AG04450 (cell line): ENCODE results near the gene HNRNPH3. TPM values are rescaled to one million over a fixed set of nuclear protein-coding genes. Genes with fewer than 3 reads are reported as not detected.
"Not testable (repeated sequence)": the region's sequence is repeated elsewhere in the genome, so short reads cannot be mapped to it uniquely, and the experiment has no call there.

Source experiments
- CTCF ChIA-PET: fragments of 300-600, 350-600 bp; formaldehyde crosslinking; extraction: SDS; loops from one replicate; lab custom pipeline; 2022; ENCODE audit warnings: antibody characterized with exemption, inconsistent platforms; lab: Charles Lee
- POLR2A ChIA-PET: fragments of 350-600 bp; formaldehyde crosslinking; extraction: SDS; loops from one replicate; lab custom pipeline; 2021; ENCODE audit warnings: antibody characterized with exemption, inconsistent platforms; lab: Yijun Ruan, JAX
- DNase-seq: peaks from one replicate; pipeline ENCODE4 v3.0.0-alpha.2; 2011; ENCODE audit warnings: low read depth, low spot score
- H3K27ac ChIP-seq: one replicate; pipeline ENCODE4 v1.5.1; 2012; ENCODE audit warnings: low read depth, low read length, control low read depth
- H3K27me3 ChIP-seq: one replicate; pipeline ENCODE4 v1.6.0; 2012; ENCODE audit warnings: low read length; ENCODE audit not compliant: control insufficient read depth, insufficient read depth
- H3K4me3 ChIP-seq: 2 replicates; pipeline ENCODE4 v1.5.1; 2011; ENCODE audit warnings: mild to moderate bottlenecking, low read depth, low read length, control low read depth
- H3K9me3 ChIP-seq: 2 replicates; pipeline ENCODE4 v1.5.1; 2012; ENCODE audit warnings: low read length; ENCODE audit not compliant: control insufficient read depth, insufficient read depth
- polyA plus RNA-seq: library from polyadenylated mRNA; depleted of rRNA; stranded (reverse); fragments of >200 nt; gene quantifications from 2 replicates; pipeline ENCODE4 v1.2.3, GENCODE V29; 2011
- TF ChIP-seq, protein P1 (sequence below): IDR thresholded peaks from 2 replicates; pipeline ENCODE4 v1.5.1; 2011; ENCODE audit warnings: low read depth, low read length, control low read depth, inconsistent platforms

HNRNPH3 gene
- polyA plus RNA-seq, 1 experiment = 113 TPM

DNA sequence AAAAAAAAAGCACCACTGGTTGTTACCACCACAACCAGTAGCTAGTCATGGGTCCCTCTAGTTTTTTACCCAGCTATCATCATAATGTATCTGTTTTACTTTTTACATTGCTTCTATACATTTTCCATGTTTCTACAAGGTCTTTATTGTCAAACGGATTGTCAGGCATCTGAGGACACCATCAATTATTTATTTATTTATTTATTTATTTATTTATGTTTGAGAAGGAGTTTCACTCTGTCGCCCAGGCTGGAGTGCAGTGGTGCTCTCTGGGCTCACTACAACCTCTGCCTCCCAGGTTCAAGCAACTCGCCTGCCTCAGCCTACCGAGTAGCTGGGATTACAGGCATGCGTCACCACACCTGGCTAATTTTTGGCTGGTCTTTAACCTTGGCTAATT, 29.0 kb upstream of the HNRNPH3 start:
- CTCF ChIA-PET = interaction anchor here (0.6 to 7.6 kb wide), 18 partner anchors 11 to 515 kb away, joined by 3 to 163 read pairs (median 6); partner anchors contain the start of gene ATOH7
- Histone ChIP-seq H3K27me3 (no peaks in the 10 kb centered on the region), H3K9me3 (no peaks in the 10 kb centered on the region), H3K27ac (no peak overlapping the region), H3K4me3 (no peak overlapping the region)
- DNase-seq = no peak
- POLR2A ChIA-PET = no interaction called here
- TF ChIP-seq, protein P1, sequence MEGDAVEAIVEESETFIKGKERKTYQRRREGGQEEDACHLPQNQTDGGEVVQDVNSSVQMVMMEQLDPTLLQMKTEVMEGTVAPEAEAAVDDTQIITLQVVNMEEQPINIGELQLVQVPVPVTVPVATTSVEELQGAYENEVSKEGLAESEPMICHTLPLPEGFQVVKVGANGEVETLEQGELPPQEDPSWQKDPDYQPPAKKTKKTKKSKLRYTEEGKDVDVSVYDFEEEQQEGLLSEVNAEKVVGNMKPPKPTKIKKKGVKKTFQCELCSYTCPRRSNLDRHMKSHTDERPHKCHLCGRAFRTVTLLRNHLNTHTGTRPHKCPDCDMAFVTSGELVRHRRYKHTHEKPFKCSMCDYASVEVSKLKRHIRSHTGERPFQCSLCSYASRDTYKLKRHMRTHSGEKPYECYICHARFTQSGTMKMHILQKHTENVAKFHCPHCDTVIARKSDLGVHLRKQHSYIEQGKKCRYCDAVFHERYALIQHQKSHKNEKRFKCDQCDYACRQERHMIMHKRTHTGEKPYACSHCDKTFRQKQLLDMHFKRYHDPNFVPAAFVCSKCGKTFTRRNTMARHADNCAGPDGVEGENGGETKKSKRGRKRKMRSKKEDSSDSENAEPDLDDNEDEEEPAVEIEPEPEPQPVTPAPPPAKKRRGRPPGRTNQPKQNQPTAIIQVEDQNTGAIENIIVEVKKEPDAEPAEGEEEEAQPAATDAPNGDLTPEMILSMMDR = no peak

DNA sequence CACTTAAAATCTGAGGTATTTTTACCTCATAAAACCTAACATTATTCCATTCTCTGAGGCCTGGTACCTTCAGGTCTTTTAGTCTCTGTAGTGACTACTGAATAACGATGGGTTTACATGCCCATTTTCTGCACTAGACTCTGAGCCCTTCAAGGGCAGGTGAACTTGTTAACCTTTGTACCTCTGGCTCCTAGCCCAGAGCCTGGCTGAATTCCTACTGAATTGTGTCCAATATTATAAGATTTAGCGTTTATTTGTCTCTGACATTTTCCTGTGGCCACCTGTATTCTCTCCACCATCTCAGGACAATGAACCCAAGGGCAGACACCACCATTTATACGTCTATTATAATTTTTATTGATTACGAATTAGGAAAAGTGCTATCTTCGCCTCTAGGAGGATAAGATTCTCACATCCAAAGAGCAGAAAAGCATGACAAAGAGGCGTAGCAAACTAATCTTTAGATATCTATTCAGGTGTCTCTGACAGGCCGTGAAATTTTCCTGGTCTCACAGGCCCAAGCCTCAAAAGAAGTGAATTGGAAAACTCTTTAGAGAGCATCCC, 27.9 kb upstream of the HNRNPH3 start:
- Histone ChIP-seq H3K4me3 (no peak overlapping the region), H3K27me3 (no peaks in the 10 kb centered on the region), H3K9me3 (no peaks in the 10 kb centered on the region), H3K27ac (no peak overlapping the region)
- CTCF ChIA-PET = interaction anchor here (0.7 to 7.6 kb wide), 7 partner anchors 11 to 515 kb away, joined by 3 to 163 read pairs (median 4); no protein-coding TSS in a partner anchor
- TF ChIP-seq, protein P1 = no peak
- POLR2A ChIA-PET = no interaction called here
- no peak for DNase-seq

DNA sequence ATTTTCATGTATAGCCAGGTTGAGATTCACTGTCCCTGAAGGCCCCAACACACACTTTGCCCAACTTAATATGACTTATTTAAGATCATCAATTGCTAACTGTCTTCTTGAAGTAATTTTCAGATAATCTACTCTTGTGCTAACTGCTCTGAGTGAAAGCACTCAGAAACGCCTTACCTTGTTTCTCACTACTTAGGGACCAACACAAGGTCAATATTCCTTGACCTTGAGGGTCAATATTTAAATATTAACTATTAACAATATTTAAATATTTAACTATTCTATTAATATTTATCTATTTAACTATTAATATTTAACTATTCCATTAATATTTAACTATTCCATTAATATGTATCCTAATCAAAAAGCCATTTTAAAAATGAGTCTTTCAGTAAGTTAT, 26.0 kb upstream of the HNRNPH3 start:
- DNase-seq = no peak
- POLR2A ChIA-PET = no interaction called here
- Histone ChIP-seq H3K27me3 (no peaks in the 10 kb centered on the region), H3K27ac (no peak overlapping the region), H3K4me3 (no peak overlapping the region), H3K9me3 (no peaks in the 10 kb centered on the region)
- CTCF ChIA-PET = interaction anchor here (0.7 to 1.6 kb wide), 3 partner anchors 41 to 98 kb away, joined by 3 to 11 read pairs (median 4); no protein-coding TSS in a partner anchor
- TF ChIP-seq, protein P1 = no peak

DNA sequence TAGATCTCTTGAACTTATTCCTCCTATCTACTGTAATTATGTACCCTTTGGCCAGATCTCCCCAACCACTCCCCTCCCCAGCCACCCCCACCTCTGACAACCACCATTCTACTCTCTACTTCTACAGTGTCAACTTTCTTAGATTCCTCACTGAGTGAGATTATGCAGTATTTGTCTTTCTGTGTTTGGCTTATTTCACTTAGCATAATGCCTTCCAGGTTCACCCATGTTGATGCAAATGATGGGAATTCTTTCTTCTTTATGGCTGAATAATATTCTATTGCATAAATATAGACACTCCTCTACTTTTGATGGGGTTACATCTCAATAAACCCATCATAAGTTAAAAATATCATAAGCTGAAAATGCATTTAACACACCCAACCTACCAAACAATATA, 21.3 kb upstream of the HNRNPH3 start:
- Histone ChIP-seq H3K27me3 (no peaks in the 10 kb centered on the region), H3K4me3 (no peak overlapping the region), H3K27ac (no peak overlapping the region), H3K9me3 (no peaks in the 10 kb centered on the region; the same call in 1 of the 2 replicates)
- POLR2A ChIA-PET = no interaction called here
- TF ChIP-seq, protein P1 = no peak
- CTCF ChIA-PET = no interaction called here
- no peak for DNase-seq

DNA sequence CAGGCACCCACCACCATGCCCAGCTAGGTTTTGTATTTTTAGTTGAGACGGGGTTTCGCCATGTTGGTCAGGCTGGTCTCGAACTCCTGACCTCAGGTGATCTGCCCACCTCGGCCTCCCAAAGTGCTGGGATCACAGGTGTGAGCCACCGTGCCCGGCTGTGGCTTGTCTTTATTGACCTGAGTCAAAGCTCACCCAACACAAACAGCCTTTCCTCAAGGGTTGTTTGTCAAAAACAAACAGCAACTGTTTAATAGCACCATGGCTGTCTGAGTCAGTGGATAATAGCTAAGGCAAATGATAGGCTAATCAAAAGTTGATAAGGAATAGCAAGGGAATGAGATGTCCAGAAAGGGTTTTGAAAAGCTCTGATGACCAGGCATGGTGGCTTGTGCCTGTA, 16.9 kb upstream of the HNRNPH3 start:
- POLR2A ChIA-PET, H3K27ac ChIP-seq, DNase-seq, H3K9me3 ChIP-seq, H3K27me3 ChIP-seq, H3K4me3 ChIP-seq: not testable (repeated sequence)
- CTCF ChIA-PET = interaction anchor here (1.1 to 1.9 kb wide), 3 partner anchors 11 to 102 kb away, joined by 3 to 12 read pairs (median 4); no protein-coding TSS in a partner anchor
